Neural cell (in vitro differentiated cells): ENCODE data around the gene CBX8. TPM values are rescaled to one million over a fixed set of nuclear protein-coding genes. Genes with fewer than 3 reads are reported as not detected.
A peak's percentile ranks its signal among the peaks of the same experiment; 100 is the strongest.

Experiments used
- H2AFZ ChIP-seq: fragments of 200-600, 300-800 bp; sonication (generic), shearing (Covaris generic); 2 replicates; pipeline ENCODE4 v1.6.0; 2014; ENCODE audit warnings: low read depth, mild to moderate bottlenecking, antibody characterized with exemption, low read length, moderate library complexity
- H3F3A ChIP-seq: fragments of 200-600 bp; shearing (Covaris generic); 2 replicates; pipeline ENCODE4 v1.6.1; 2016; ENCODE audit warnings: mild to moderate bottlenecking, moderate library complexity, mixed read lengths, antibody characterized with exemption, low read length; ENCODE audit not compliant: insufficient read depth, poor library complexity, severe bottlenecking
- H3K27ac ChIP-seq: fragments of 200-600, 300-800 bp; sonication (generic), shearing (Covaris generic); 2 replicates; pipeline ENCODE4 v1.5.1; 2014; ENCODE audit warnings: mild to moderate bottlenecking, low read length, moderate library complexity
- H3K27me3 ChIP-seq: fragments of 300-800, 200-600 bp; sonication (generic), shearing (Covaris generic); 2 replicates; pipeline ENCODE4 v1.6.0; 2014; ENCODE audit warnings: mild to moderate bottlenecking, low read depth, low read length, moderate library complexity; ENCODE audit not compliant: insufficient read depth
- H3K36me3 ChIP-seq: fragments of 300-800, 200-600 bp; sonication (generic), shearing (Covaris generic); 2 replicates; pipeline ENCODE4 v1.5.1; 2014; ENCODE audit warnings: mild to moderate bottlenecking, antibody characterized with exemption, low read length, moderate library complexity; ENCODE audit not compliant: insufficient read depth
- H3K4me2 ChIP-seq: fragments of 300-800, 200-600 bp; sonication (generic), shearing (Covaris generic); 2 replicates; pipeline ENCODE4 v1.6.0; 2014; ENCODE audit warnings: mild to moderate bottlenecking, low read length
- H3K4me3 ChIP-seq: fragments of 300-800, 200-600 bp; sonication (generic), shearing (Covaris generic); 2 replicates; pipeline ENCODE4 v1.5.1; 2014; ENCODE audit warnings: mild to moderate bottlenecking, low read length, moderate library complexity
- H3K79me2 ChIP-seq: fragments of 200-600 bp; shearing (Covaris generic); replicated peaks from 2 replicates; pipeline ENCODE4 v1.6.0; 2014; ENCODE audit warnings: mild to moderate bottlenecking, low read length, moderate library complexity; ENCODE audit not compliant: insufficient read depth
- H3K9ac ChIP-seq: fragments of 300-800, 200-600 bp; sonication (generic), shearing (Covaris generic); 2 replicates; pipeline ENCODE4 v1.6.1; 2016; ENCODE audit warnings: mild to moderate bottlenecking, low read length, mixed read lengths
- H3K9me2 ChIP-seq: fragments of 200-600 bp; shearing (Covaris generic); 2 replicates; pipeline ENCODE4 v1.6.1; 2016; ENCODE audit warnings: mild to moderate bottlenecking, low read length, mixed read lengths; ENCODE audit not compliant: insufficient read depth
- H3K9me3 ChIP-seq: fragments of 200-600, 300-800 bp; sonication (generic), shearing (Covaris generic); 2 replicates; pipeline ENCODE4 v1.6.1; 2016; ENCODE audit warnings: mild to moderate bottlenecking, mixed run types, low read length, moderate library complexity, mixed read lengths
- H4K20me1 ChIP-seq: fragments of 200-600 bp; shearing (Covaris generic); 2 replicates; pipeline ENCODE4 v1.6.1; 2016; ENCODE audit warnings: mild to moderate bottlenecking, mixed run types; ENCODE audit not compliant: insufficient read depth
- CTCF ChIP-seq: fragments of 450-650 bp; IDR thresholded peaks from 2 replicates; pipeline ENCODE4 v1.5.1; 2014; ENCODE audit warnings: antibody characterized with exemption, mild to moderate bottlenecking, moderate library complexity; ENCODE audit not compliant: poor library complexity, severe bottlenecking
- EP300 ChIP-seq: fragments of 450-650 bp; conservative IDR thresholded peaks from 2 replicates; pipeline ENCODE4 v1.6.1; 2014; ENCODE audit warnings: antibody characterized with exemption, mild to moderate bottlenecking, moderate library complexity; ENCODE audit not compliant: poor library complexity, severe bottlenecking
- EZH2 ChIP-seq: fragments of 200-600, 300-800 bp; shearing (Covaris generic), sonication (generic); IDR thresholded peaks from 2 replicates; pipeline ENCODE4 v1.6.1; 2014; ENCODE audit warnings: antibody characterized with exemption, low read length, borderline replicate concordance, mild to moderate bottlenecking; ENCODE audit not compliant: insufficient read depth, poor library complexity, severe bottlenecking
- MXI1 ChIP-seq: fragments of 450-650 bp; conservative IDR thresholded peaks from 2 replicates; pipeline ENCODE4 v1.6.1; 2014; ENCODE audit warnings: antibody characterized with exemption, mild to moderate bottlenecking; ENCODE audit not compliant: poor library complexity, severe bottlenecking
- POLR2AphosphoS5 ChIP-seq: IDR thresholded peaks from 2 replicates; pipeline ENCODE4 v1.6.1; 2012
- RAD21 ChIP-seq: fragments of 450-650 bp; conservative IDR thresholded peaks from 2 replicates; pipeline ENCODE4 v1.6.1; 2014; ENCODE audit warnings: antibody characterized with exemption, mild to moderate bottlenecking, moderate library complexity
- SMC3 ChIP-seq: fragments of 450-650 bp; conservative IDR thresholded peaks from 2 replicates; pipeline ENCODE4 v1.6.1; 2014; ENCODE audit warnings: antibody characterized with exemption, mild to moderate bottlenecking, moderate library complexity; ENCODE audit not compliant: poor library complexity
- TAF1 ChIP-seq: IDR thresholded peaks from 2 replicates; pipeline ENCODE4 v1.6.1; 2012; ENCODE audit warnings: low read depth
- polyA plus RNA-seq: library from polyadenylated mRNA; depleted of rRNA; stranded (reverse); fragments of >200 nt; gene quantifications from 2 replicates; pipeline ENCODE4 v1.2.3, GENCODE V29; 2014
- TF ChIP-seq, protein P1 (sequence below): IDR thresholded peaks from 2 replicates; pipeline ENCODE4 v1.6.1; 2012; ENCODE audit warnings: borderline replicate concordance

The CBX8 gene
- polyA plus RNA-seq, 1 donor from 2014 or later: 15.4 TPM

DNA sequence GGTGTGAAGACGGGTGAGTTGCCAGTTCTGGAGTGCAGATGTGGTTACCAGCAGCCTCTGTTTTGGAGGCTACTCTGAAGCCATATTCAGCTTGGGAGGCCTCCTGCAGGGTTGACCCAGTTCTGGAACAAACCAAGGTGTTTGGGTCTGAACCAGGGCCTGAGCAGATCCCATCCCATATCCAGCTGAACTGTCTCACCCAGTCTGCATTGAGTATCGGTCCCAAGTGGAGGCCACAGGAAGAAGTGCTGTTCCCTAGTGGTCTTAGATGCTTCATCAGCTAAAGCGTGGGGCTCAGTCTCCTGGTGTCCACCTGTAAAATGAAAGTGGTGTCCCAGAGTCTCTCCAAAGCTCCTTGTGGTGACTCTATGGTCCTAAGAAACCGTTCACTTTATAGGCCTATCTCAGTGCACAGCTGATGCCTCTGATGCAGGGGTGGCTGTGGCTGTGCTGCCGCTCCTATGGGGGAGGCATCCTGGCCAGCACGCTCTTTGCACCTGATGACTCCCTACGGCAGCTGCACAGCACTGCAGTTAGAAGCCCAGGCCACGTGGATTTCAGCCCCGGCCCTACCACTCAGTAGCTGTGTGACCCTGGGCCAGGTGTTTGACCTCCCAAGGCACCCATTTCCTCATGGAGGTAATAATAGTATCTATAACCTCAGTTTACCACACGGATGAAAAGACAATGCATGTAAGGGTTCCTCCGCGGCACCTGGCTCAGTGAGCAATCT lies 21.3 kb upstream of the CBX8 start:
- Histone ChIP-seq H3K4me3 (no peak overlapping the region), H3F3A (no peaks in the 10 kb centered on the region), H3K27ac (no peak overlapping the region), H2AFZ (no peak overlapping the region), H3K9me3 (no peaks in the 10 kb centered on the region), H3K9me2 (no peaks in the 10 kb centered on the region), H4K20me1 (no peaks in the 10 kb centered on the region), H3K36me3 (no peaks in the 10 kb centered on the region), H3K27me3 (peaks cover 38% of the 10 kb centered on the region), H3K79me2 (no peaks in the 10 kb centered on the region), H3K4me2 (no peak overlapping the region), H3K9ac (no peak overlapping the region)
- TF ChIP-seq TAF1 (no peak), RAD21 (no peak), EP300 (no peak), MXI1 (no peak), SMC3 (no peak), CTCF (no peak), POLR2AphosphoS5 (no peak), EZH2 (no peak)
- TF ChIP-seq, protein P1, sequence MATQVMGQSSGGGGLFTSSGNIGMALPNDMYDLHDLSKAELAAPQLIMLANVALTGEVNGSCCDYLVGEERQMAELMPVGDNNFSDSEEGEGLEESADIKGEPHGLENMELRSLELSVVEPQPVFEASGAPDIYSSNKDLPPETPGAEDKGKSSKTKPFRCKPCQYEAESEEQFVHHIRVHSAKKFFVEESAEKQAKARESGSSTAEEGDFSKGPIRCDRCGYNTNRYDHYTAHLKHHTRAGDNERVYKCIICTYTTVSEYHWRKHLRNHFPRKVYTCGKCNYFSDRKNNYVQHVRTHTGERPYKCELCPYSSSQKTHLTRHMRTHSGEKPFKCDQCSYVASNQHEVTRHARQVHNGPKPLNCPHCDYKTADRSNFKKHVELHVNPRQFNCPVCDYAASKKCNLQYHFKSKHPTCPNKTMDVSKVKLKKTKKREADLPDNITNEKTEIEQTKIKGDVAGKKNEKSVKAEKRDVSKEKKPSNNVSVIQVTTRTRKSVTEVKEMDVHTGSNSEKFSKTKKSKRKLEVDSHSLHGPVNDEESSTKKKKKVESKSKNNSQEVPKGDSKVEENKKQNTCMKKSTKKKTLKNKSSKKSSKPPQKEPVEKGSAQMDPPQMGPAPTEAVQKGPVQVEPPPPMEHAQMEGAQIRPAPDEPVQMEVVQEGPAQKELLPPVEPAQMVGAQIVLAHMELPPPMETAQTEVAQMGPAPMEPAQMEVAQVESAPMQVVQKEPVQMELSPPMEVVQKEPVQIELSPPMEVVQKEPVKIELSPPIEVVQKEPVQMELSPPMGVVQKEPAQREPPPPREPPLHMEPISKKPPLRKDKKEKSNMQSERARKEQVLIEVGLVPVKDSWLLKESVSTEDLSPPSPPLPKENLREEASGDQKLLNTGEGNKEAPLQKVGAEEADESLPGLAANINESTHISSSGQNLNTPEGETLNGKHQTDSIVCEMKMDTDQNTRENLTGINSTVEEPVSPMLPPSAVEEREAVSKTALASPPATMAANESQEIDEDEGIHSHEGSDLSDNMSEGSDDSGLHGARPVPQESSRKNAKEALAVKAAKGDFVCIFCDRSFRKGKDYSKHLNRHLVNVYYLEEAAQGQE: no peak

GRCh38 chr17:79815836-79816461 lies 19.1 kb upstream of the CBX8 start:
- TF ChIP-seq POLR2AphosphoS5 (peak; percentile 20), TAF1 (no peak), RAD21 (no peak), EZH2 (peak; percentile 6), EP300 (no peak), MXI1 (no peak), SMC3 (no peak), CTCF (no peak)
- TF ChIP-seq, protein P1: no peak
- Histone ChIP-seq H3K4me2 (no peak overlapping the region), H3K9me3 (no peaks in the 10 kb centered on the region), H3K27ac (no peak overlapping the region), H3K79me2 (no peaks in the 10 kb centered on the region), H3K27me3 (peaks cover 58% of the 10 kb centered on the region), H3F3A (peaks cover 10% of the 10 kb centered on the region), H3K9ac (no peak overlapping the region), H3K4me3 (no peak overlapping the region), H4K20me1 (no peaks in the 10 kb centered on the region), H3K36me3 (no peaks in the 10 kb centered on the region), H3K9me2 (no peaks in the 10 kb centered on the region), H2AFZ (no peak overlapping the region)
